Mammary epithelial cell (primary cell): ENCODE data around the gene SNTG2.

Source experiments
- CTCF ChIP-seq, 2 donors: IDR thresholded peaks in 1 of 2; conservative IDR thresholded peaks in 1 of 2; 2 replicates each; pipeline ENCODE4 v1.5.1; 2011 to 2012; ENCODE audit warnings: inconsistent platforms in 2 of 2, low read length in 2 of 2, mild to moderate bottlenecking in 2 of 2, control low read depth in 1 of 2, low read depth in 1 of 2; ENCODE audit not compliant: insufficient read depth in 1 of 2; ENCODE audit errors: extremely low read depth in 1 of 2
- EZH2 ChIP-seq: IDR thresholded peaks from 2 replicates; pipeline ENCODE4 v1.6.1; 2012; ENCODE audit warnings: low read length, inconsistent platforms, borderline replicate concordance

DNA sequence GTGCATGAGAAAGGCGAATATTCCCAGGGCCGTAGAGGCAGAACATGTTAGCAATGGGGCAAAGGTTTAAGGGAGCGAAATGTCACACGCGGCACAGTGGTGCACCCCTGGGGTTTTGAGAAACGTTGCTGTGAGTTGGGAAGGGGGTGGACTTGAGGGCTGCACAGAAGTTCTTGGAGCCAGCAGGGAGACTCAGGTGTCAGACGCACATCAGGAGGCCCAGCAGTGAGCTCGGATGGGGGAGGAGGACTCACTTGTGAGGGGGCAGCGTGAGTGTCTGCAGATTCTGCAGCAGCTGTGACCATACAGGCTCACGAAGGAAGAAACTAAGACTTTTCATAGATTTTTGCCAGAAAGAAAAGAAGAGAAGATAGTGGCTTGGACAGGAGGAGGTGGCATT lies 218.2 kb downstream of the SNTG2 start:
- TF ChIP-seq CTCF (conservative IDR thresholded peaks at IDR 0.05 in 1 of 2, IDR thresholded peaks at IDR 0.05 in 1 of 2; ENCODE audit: extremely low read depth in 1 of 2, insufficient read depth in 1 of 2, low read depth in 1 of 2, low read length in 2 of 2): no peak
- no peak for TF ChIP-seq EZH2
